Upper lobe of left lung (tissue), 6 donors: ENCODE measurements around the gene MGAT4B. TPM values are rescaled to one million over a fixed set of nuclear protein-coding genes. Genes with fewer than 3 reads are reported as not detected.
A peak's percentile ranks its signal among the peaks of the same experiment; 100 is the strongest.

ENCODE experiments used
- ATAC-seq, 2 donors: fragments of 200-7000 bp; cut with Tn5 transposase; one replicate each; pipeline ENCODE4 v1.9.1; 2022; ENCODE audit warnings: mild to moderate bottlenecking in 2 of 2, moderate library complexity in 2 of 2; ENCODE audit not compliant: low FRiP score in 2 of 2
- DNase-seq, 2 donors: peaks; one replicate each; pipeline ENCODE4 v3.0.0-alpha.2; 2019 to 2020
- H3K27ac ChIP-seq, 4 donors: fragments of 200-600 bp; sonication (generic); one replicate each; pipeline ENCODE4 v1.5.1; 2016 to 2019
- H3K27me3 ChIP-seq, 4 donors: fragments of 200-600 bp; sonication (generic); one replicate each; pipeline ENCODE4 v1.5.1; 2017 to 2019
- H3K36me3 ChIP-seq, 4 donors: fragments of 200-600 bp; sonication (generic); one replicate each; pipeline ENCODE4 v1.5.1; 2016 to 2019
- H3K4me1 ChIP-seq, 4 donors: fragments of 200-600 bp; sonication (generic); one replicate each; pipeline ENCODE4 v1.5.1; 2018 to 2019
- H3K4me3 ChIP-seq, 4 donors: fragments of 200-600 bp; sonication (generic); one replicate each; pipeline ENCODE4 v1.5.1; 2017 to 2019; ENCODE audit warnings: mild to moderate bottlenecking in 2 of 4, moderate library complexity in 1 of 4
- H3K9me3 ChIP-seq, 4 donors: fragments of 200-600 bp; sonication (generic); one replicate each; pipeline ENCODE4 v1.5.1; 2018 to 2019
- EP300 ChIP-seq, 4 donors: sonication (generic); formaldehyde crosslinking; IDR thresholded peaks; one replicate each; pipeline ENCODE4 v1.5.1; 2017; ENCODE audit warnings: antibody characterized with exemption in 4 of 4, control low read depth in 2 of 4
- POLR2A ChIP-seq, 4 donors: fragments of 450-650 bp; IDR thresholded peaks; one replicate each; pipeline ENCODE4 v1.5.1; 2016 to 2017; ENCODE audit warnings: antibody characterized with exemption in 4 of 4, mild to moderate bottlenecking in 2 of 4
- POLR2AphosphoS5 ChIP-seq, 2 donors: sonication (generic); formaldehyde crosslinking; IDR thresholded peaks; one replicate each; pipeline ENCODE4 v1.5.1; 2017; ENCODE audit warnings: antibody characterized with exemption in 2 of 2
- WGBS, 2 donors: methylation state at CpG; one replicate each; pipeline ENCODE4 v1.1.5; 2017 to 2018; 5-methylcytosine and 5-hydroxymethylcytosine counted together
- total RNA-seq, 6 donors: library from RNA; depleted of rRNA in 4 of 6; stranded (reverse); fragments of >200 nt in 4 of 6; gene quantifications; one replicate each; pipeline versions ENCODE4 v1.1.0 to v1.2.1, GENCODE V29; 2016 to 2021
- TF ChIP-seq, protein P1 (sequence below), 6 experiments: fragments of 450-650 bp in 4 of 6; fragments of 200-600 bp in 2 of 6; sonication (generic) in 2 of 6; IDR thresholded peaks; one replicate each; pipeline ENCODE4 v1.5.1; 2016 to 2019; ENCODE audit warnings: antibody characterized with exemption in 6 of 6
- donor health status: DM: no; HTN: no; CAD: no; lungs with moderate emphysema.
- donor health status: DM: no; HTN: yes; CAD: no; lungs with severe emphysema.

Gene MGAT4B
- total RNA-seq, 6 donors from 2014 or later, result 107 to 266 (median 158) TPM

DNA sequence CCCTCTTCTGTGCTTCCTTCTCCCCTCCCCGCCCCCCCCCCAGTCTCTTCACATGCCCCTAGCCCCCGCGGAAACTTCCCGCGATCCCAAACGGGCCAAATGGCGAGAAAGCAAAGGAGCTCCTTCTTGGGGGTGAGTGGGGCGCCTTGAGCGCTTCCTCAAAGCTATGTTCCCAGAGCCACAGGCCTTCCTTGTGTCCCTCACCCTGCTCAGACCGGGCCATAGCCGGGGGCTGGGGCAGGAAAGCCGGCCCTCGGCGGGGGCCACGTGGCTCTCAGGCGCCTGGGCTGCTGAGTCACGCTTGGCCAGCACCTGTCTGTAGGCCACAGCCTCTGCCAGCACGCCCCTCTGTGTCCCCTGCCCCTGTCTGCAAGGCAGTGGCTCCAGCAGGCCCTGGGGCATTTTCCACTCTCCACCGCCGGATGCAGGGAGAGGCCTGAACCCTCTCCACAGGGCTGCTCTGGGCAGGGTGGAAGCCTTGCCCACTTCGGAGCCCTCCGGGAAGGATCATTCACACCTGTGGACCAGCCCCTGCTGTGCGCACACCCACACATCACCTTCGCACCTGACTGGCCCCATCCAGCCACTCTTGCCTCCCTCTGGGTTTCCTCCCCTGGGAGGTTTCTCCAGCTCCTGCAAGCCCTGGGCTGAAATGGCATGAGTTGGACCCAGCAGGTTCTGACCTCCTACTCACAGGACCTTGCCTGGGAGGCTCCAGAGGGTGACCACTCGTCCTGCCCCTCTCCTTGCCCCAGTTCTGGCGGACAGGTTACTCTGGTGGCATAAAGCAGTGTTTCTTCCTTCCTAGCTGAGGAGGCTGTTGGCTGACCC is 12.8 kb upstream of the MGAT4B start:
- H3K4me3 ChIP-seq, result peak overlapping the region; percentile 40 to 99 (median 78)
- 36 to 60% methylated on average over 2 to 13 of the region's 26 CpGs for WGBS, 2 donors
- H3K4me1 ChIP-seq, result peaks cover 56 to 68% (median 65%) of the 10 kb centered on the region in 4 donors
- no peaks in the 10 kb centered on the region for H3K27me3 ChIP-seq
- H3K27ac ChIP-seq, result peak overlapping the region; percentile 98 to 100 (median 99)
- peaks cover 12 to 28% (median 18%) of the 10 kb centered on the region in 4 donors for H3K36me3 ChIP-seq
- DNase-seq, result peak; percentile 90 to 91
- peak; percentile 42 to 56 for ATAC-seq
- no peaks in the 10 kb centered on the region for H3K9me3 ChIP-seq
- TF ChIP-seq, protein P1, sequence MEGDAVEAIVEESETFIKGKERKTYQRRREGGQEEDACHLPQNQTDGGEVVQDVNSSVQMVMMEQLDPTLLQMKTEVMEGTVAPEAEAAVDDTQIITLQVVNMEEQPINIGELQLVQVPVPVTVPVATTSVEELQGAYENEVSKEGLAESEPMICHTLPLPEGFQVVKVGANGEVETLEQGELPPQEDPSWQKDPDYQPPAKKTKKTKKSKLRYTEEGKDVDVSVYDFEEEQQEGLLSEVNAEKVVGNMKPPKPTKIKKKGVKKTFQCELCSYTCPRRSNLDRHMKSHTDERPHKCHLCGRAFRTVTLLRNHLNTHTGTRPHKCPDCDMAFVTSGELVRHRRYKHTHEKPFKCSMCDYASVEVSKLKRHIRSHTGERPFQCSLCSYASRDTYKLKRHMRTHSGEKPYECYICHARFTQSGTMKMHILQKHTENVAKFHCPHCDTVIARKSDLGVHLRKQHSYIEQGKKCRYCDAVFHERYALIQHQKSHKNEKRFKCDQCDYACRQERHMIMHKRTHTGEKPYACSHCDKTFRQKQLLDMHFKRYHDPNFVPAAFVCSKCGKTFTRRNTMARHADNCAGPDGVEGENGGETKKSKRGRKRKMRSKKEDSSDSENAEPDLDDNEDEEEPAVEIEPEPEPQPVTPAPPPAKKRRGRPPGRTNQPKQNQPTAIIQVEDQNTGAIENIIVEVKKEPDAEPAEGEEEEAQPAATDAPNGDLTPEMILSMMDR (IDR thresholded peaks at IDR 0.05), result no peak
- TF ChIP-seq EP300 (IDR thresholded peaks at IDR 0.05), result peak in 1 of 4 donors; percentile 37
- TF ChIP-seq POLR2AphosphoS5 (IDR thresholded peaks at IDR 0.05), result peak in 1 of 2 donors; percentile 3
- no peak for TF ChIP-seq POLR2A (IDR thresholded peaks at IDR 0.05)

DNA sequence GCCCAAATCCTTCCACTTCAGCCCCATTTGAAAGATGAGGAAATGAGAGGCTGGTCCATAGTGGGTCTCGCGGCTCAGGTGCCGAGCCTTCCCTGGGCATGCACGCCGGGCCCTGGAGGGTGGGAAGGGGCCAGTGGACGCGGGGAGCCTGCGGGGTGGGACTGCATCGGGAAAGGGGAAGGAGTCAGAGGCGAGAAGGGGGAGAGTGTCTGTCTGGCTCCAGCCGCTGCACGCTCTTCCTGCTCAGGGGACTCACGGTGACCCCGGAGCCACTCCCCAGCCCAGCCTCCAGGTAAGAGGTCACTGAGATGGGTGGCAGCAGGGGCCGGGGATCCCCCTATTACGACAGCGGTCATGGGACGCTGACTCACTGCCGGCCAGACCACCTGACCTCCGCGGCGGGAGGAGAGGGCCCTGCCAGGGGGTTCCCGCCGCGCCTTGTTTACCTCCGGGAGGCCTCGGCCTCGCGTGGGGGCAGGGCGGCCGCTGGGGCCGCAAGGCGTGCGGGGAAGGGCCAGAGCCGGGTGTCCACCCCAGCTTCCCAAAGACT is 12.2 kb upstream of the MGAT4B start:
- Histone ChIP-seq H3K27ac (peak overlapping the region; percentile 98 to 100 (median 99)), H3K9me3 (no peaks in the 10 kb centered on the region), H3K27me3 (no peaks in the 10 kb centered on the region), H3K4me1 (peaks cover 49 to 62% (median 58%) of the 10 kb centered on the region in 4 donors), H3K4me3 (peak overlapping the region; percentile 40 to 99 (median 78)), H3K36me3 (peaks cover 5 to 25% (median 11%) of the 10 kb centered on the region in 4 donors)
- 0 to 2% methylated on average over 28 to 31 of the region's 35 CpGs for WGBS, 2 donors
- TF ChIP-seq, protein P1 (IDR thresholded peaks at IDR 0.05), result no peak
- TF ChIP-seq POLR2AphosphoS5 (IDR thresholded peaks at IDR 0.05) (peak; percentile 96 to 98), POLR2A (IDR thresholded peaks at IDR 0.05) (peak in 3 of 4 donors; percentile 30 to 67 (median 58)), EP300 (IDR thresholded peaks at IDR 0.05) (peak; percentile 43 to 100 (median 91))
- DNase-seq, result peak; percentile 96 to 98
- peak; percentile 79 to 89 for ATAC-seq

DNA sequence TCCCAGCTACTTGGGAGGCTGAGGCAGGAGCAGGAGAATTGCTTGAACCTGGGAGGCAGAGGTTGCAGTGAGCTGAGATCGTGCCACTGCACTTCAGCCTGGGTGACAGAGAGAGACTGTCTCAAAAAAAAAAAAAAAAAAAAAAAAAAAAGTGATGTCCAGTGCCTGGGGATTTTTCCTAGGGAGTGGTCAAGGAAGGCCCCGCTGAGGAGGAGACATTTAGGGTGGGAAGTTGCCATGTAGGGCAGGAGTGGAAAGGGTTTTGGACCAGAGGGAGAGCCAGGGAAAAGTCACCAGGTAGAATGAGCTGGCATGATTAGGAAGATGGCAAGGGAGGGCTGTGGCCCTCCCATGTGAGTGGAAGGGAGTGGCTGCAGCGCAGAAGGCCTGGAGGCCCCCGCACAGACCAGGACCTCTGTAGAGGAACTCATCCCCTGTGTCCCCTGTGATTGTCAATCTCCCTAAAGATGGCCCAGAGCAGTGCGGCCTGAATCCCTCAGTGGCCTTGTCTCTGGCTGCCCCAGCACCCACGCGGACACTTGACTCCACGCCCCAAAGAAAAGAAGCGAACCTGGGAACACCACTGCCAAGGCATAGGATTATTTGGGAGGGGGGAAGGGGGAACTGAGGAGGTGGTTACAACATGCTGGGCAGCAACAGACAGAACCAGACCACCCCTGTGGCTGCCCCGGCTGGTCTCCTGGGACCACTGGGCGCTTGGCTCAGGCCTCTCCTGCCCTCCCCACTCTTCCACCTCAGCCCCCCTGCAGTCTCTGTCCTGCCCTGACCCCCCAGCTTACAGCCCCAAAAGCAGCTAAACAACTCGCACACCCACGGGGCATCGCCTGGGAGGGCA is 11.5 kb upstream of the MGAT4B start:
- DNase-seq, result peak in 1 of 2 donors; percentile 43
- peaks cover 0 to 22% (median 6%) of the 10 kb centered on the region in 4 donors for H3K36me3 ChIP-seq
- ATAC-seq, result no peak
- H3K27ac ChIP-seq, result peak overlapping the region; percentile 98 to 100 (median 99)
- peaks cover 43 to 56% (median 52%) of the 10 kb centered on the region in 4 donors for H3K4me1 ChIP-seq
- no peaks in the 10 kb centered on the region for H3K9me3 ChIP-seq
- H3K27me3 ChIP-seq, result no peaks in the 10 kb centered on the region
- TF ChIP-seq, protein P1 (IDR thresholded peaks at IDR 0.05), result no peak
- 59 to 64% methylated on average over 12 to 14 of the region's 14 CpGs for WGBS, 2 donors
- H3K4me3 ChIP-seq, result peak overlapping the region; percentile 40 to 99 (median 78)

DNA sequence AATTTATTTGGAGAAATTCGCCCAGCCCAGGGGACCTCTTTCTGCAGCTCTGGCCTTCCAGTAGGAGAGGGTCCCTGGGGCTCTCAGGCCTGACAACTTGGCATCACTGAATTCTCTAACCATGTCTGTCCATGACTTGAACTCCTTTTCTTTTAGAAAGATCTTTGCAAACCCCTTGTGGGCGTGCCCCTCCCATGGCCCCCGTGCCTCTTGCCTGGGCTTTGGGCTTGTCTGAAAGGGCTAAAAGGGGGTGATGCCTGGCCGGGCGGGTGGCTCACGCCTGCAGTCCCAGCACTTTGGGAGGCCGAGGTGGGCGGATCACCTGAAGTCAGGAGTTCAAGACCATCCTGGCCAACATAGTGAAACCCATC is 10.8 kb upstream of the MGAT4B start:
- peak overlapping the region in 3 of 4 donors; percentile 51 to 61 (median 54) for H3K4me3 ChIP-seq
- DNase-seq, result no peak
- H3K27ac ChIP-seq, result peak overlapping the region in 3 of 4 donors; percentile 58 to 81 (median 74)
- WGBS, 2 donors, result 85 to 87% methylated on average over 8 of the region's 8 CpGs
- peaks cover 0 to 22% (median 5%) of the 10 kb centered on the region in 4 donors for H3K36me3 ChIP-seq
- H3K27me3 ChIP-seq, result no peaks in the 10 kb centered on the region
- H3K9me3 ChIP-seq, result no peaks in the 10 kb centered on the region
- H3K4me1 ChIP-seq, result peaks cover 36 to 49% (median 46%) of the 10 kb centered on the region in 4 donors
- TF ChIP-seq POLR2AphosphoS5 (IDR thresholded peaks at IDR 0.05), result no peak
- no peak for TF ChIP-seq POLR2A (IDR thresholded peaks at IDR 0.05)
- no peak for TF ChIP-seq EP300 (IDR thresholded peaks at IDR 0.05)
- TF ChIP-seq, protein P1 (IDR thresholded peaks at IDR 0.05), result peak in 1 of 6 experiments; percentile 1
- no peak for ATAC-seq
